HL-60 (cell line): ENCODE results near the gene STMN1.

Source experiments
- DNase-seq, 2 experiments: peaks; one replicate each; pipeline ENCODE4 v3.0.0-alpha.2; 2010 to 2020; ENCODE audit warnings: low read depth in 1 of 2, low spot score in 1 of 2
- H3K27ac ChIP-seq: fragments of 250-450 bp; sonication (Bioruptor Pico); replicated peaks from 2 replicates; pipeline ENCODE4 v1.5.1; 2020; ENCODE audit warnings: mild to moderate bottlenecking, moderate library complexity
- H3K27me3 ChIP-seq: fragments of 250-450 bp; sonication (Bioruptor Pico); 2 replicates; pipeline ENCODE4 v1.5.1; 2021; ENCODE audit warnings: mild to moderate bottlenecking, moderate library complexity; ENCODE audit not compliant: insufficient read depth, poor library complexity, severe bottlenecking
- H3K4me3 ChIP-seq: replicated peaks from 2 replicates; pipeline ENCODE4 v1.5.1; 2011; ENCODE audit warnings: mild to moderate bottlenecking, control low read depth, low read length; ENCODE audit not compliant: insufficient read depth
- GABPA ChIP-seq: IDR thresholded peaks from 2 replicates; pipeline ENCODE4 v1.6.1; 2012; ENCODE audit warnings: low read depth
- POLR2AphosphoS5 ChIP-seq: IDR thresholded peaks from 2 replicates; pipeline ENCODE4 v1.6.1; 2012; ENCODE audit warnings: low read depth
- SPI1 ChIP-seq: IDR thresholded peaks from 2 replicates; pipeline ENCODE4 v1.6.1; 2012; ENCODE audit warnings: low read depth, mild to moderate bottlenecking, borderline replicate concordance
- TF ChIP-seq, protein P1 (sequence below): IDR thresholded peaks from one replicate; pipeline ENCODE4 v1.5.1; 2011; ENCODE audit warnings: low read length, control low read depth, inconsistent platforms; ENCODE audit not compliant: insufficient read depth
- TF ChIP-seq, protein P2 (sequence below): IDR thresholded peaks from 2 replicates; pipeline ENCODE4 v1.6.1; 2012; ENCODE audit warnings: low read depth; ENCODE audit not compliant: insufficient replicate concordance

STMN1 gene

DNA sequence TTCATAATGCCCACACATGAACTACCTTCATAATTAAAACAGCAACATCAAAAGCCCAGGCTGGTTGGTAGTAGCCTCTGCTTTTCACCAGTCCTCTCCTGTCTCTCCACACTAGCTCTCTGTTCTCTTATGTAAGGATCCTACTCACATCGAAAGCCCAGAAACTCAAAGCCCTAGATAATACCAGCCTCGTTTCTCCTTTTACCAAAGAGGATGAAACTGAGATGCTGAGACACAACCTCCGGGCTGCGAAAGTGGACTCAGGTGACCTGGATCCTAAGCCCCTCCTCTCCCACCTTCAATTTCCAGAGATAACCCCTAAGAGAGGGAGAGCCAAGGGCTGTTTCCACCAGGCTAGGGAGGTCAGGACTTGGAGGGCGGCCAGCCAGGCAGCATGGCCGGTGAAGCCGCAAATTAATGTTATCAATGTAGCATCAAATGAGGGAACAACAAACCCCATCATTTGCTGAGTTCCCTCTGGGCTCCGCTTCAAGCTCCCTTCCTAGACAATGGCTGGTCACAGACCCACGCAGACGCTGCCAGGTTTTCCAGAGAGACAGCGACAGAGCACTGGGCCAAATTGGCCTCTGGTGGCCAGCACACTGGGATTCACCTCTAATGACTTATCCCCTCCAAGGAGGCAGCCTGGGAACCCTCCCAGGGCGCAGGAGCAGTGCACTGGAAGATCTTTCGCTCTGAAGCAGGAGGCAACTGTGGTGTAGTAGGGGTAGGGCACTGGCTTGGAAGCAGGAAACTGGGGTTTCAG, 20.7 kb upstream of the STMN1 start:
- Histone ChIP-seq H3K27me3 (no peaks in the 10 kb centered on the region), H3K27ac (no peak overlapping the region), H3K4me3 (no peak overlapping the region)
- TF ChIP-seq, protein P1, sequence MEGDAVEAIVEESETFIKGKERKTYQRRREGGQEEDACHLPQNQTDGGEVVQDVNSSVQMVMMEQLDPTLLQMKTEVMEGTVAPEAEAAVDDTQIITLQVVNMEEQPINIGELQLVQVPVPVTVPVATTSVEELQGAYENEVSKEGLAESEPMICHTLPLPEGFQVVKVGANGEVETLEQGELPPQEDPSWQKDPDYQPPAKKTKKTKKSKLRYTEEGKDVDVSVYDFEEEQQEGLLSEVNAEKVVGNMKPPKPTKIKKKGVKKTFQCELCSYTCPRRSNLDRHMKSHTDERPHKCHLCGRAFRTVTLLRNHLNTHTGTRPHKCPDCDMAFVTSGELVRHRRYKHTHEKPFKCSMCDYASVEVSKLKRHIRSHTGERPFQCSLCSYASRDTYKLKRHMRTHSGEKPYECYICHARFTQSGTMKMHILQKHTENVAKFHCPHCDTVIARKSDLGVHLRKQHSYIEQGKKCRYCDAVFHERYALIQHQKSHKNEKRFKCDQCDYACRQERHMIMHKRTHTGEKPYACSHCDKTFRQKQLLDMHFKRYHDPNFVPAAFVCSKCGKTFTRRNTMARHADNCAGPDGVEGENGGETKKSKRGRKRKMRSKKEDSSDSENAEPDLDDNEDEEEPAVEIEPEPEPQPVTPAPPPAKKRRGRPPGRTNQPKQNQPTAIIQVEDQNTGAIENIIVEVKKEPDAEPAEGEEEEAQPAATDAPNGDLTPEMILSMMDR = no peak
- no peak for DNase-seq

DNA sequence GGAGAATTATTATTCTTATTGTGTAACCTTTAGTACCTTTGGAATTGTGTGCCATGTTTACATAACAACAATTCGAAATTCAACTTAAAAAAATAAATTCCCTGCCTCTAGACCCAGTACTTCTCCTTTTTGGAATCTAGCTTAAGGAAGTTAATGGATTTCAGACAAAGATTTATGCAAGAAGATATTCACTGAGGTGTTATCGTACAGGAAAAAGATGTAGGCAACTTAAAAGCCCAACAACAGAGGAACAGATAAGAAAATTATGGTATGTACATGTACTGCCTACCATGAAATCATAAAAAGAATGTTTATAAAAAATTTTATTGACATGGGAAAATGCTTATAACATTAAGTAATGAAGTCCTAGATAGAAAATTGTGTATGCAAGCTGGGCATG, 18.2 kb upstream of the STMN1 start:
- no peak overlapping the region for H3K27ac ChIP-seq
- no peak overlapping the region for H3K4me3 ChIP-seq
- TF ChIP-seq SPI1 (no peak), POLR2AphosphoS5 (no peak), GABPA (no peak)
- TF ChIP-seq, protein P2, sequence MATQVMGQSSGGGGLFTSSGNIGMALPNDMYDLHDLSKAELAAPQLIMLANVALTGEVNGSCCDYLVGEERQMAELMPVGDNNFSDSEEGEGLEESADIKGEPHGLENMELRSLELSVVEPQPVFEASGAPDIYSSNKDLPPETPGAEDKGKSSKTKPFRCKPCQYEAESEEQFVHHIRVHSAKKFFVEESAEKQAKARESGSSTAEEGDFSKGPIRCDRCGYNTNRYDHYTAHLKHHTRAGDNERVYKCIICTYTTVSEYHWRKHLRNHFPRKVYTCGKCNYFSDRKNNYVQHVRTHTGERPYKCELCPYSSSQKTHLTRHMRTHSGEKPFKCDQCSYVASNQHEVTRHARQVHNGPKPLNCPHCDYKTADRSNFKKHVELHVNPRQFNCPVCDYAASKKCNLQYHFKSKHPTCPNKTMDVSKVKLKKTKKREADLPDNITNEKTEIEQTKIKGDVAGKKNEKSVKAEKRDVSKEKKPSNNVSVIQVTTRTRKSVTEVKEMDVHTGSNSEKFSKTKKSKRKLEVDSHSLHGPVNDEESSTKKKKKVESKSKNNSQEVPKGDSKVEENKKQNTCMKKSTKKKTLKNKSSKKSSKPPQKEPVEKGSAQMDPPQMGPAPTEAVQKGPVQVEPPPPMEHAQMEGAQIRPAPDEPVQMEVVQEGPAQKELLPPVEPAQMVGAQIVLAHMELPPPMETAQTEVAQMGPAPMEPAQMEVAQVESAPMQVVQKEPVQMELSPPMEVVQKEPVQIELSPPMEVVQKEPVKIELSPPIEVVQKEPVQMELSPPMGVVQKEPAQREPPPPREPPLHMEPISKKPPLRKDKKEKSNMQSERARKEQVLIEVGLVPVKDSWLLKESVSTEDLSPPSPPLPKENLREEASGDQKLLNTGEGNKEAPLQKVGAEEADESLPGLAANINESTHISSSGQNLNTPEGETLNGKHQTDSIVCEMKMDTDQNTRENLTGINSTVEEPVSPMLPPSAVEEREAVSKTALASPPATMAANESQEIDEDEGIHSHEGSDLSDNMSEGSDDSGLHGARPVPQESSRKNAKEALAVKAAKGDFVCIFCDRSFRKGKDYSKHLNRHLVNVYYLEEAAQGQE = no peak
- TF ChIP-seq, protein P1 = no peak
- DNase-seq = no peak
- H3K27me3 ChIP-seq = no peaks in the 10 kb centered on the region

DNA sequence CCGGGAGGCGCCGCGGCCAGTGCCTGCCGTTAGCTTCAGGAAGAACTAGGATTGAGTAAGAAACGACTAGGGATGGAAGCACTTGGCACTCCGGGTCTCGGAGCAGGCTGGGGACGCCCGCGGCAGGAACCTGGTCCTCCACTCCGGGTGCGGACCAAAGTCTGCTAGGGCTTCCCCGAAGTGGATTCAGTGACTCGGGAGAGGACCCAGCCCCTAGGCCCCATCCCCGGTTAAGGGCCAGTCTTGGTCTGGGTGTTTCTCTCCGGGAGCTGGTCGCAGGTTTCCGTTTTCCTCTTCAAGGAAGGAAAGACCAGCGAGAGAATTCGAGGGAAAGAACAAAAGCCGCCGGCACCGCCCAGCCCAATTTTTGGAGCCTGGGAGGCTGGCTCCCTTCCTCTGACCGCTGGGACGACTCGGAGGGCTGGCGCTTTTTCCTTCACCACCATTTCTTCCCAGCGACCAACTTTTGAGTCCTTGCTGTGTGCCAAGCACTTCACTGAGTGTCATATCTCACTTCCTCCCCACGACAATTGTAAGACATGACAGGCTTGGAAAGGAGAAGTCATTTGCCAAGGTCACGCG, 16.8 kb upstream of the STMN1 start:
- DNase-seq = peak; percentile 42 to 65
- TF ChIP-seq SPI1 = peak; percentile 96
- TF ChIP-seq, protein P2 = peak; percentile 38
- peak; percentile 20 for TF ChIP-seq POLR2AphosphoS5
- TF ChIP-seq, protein P1 = no peak
- Histone ChIP-seq H3K27ac (peak overlapping the region; percentile 85), H3K4me3 (peak overlapping the region; percentile 33), H3K27me3 (no peaks in the 10 kb centered on the region)
